Pancreas (tissue), 10 donors: ENCODE data around the gene SKIC2. TPM values are rescaled to one million over a fixed set of nuclear protein-coding genes. Genes with fewer than 3 reads are reported as not detected.

Experiments
- ATAC-seq, 4 donors: fragments of 200-7000 bp; cut with Tn5 transposase; one replicate each; pipeline versions ENCODE4 v1.8.0 to v1.9.1; 2020; ENCODE audit warnings: mild to moderate bottlenecking in 4 of 4, moderate library complexity in 4 of 4
- DNase-seq, 6 donors: peaks; one replicate each; pipeline ENCODE4 v3.0.0-alpha.2; 2020
- FAIRE-seq: peaks from 2 replicates; lab custom pipeline; 2012; peaks lifted over from hg19 to GRCh38; lab: Jason Lieb, UNC
- H3K27ac ChIP-seq, 4 donors: fragments of 200-600 bp; sonication (generic); 1 replicate in 3 of 4; 2 replicates in 1 of 4; pipeline versions ENCODE4 v1.5.0 to v1.8.0; 2020
- H3K27me3 ChIP-seq, 4 donors: fragments of 200-600 bp; one replicate each; pipeline ENCODE4 v1.8.0; 2021
- H3K36me3 ChIP-seq, 3 donors: fragments of 200-600 bp; sonication (generic) in 1 of 3; one replicate each; pipeline versions ENCODE4 v1.5.0 to v1.8.0; 2020 to 2021
- H3K4me1 ChIP-seq, 3 donors: fragments of 200-600 bp; one replicate each; pipeline ENCODE4 v1.8.0; 2021
- H3K4me3 ChIP-seq, 4 donors: fragments of 200-600 bp; sonication (generic) in 2 of 4; one replicate each; pipeline versions ENCODE4 v1.5.0 to v1.8.0; 2020 to 2021
- H3K9me3 ChIP-seq, 4 donors: fragments of 200-600 bp; one replicate each; pipeline ENCODE4 v1.8.0; 2021
- WGBS, 2 donors: extraction: QIAGEN DNeasy Blood & Tissue Kit; methylation state at CpG; one replicate each; pipeline ENCODE4 v1.1.7; 2013; 5-methylcytosine and 5-hydroxymethylcytosine counted together
- intact Hi-C, 3 donors: fragments of 100-400 bp; cut with DNase I; formaldehyde crosslinking; loops; one replicate each; pipeline versions ENCODE4 v1.11.1 to v1.14.2; 2022
- polyA plus RNA-seq, 2 donors: library from polyadenylated mRNA; stranded (reverse); fragments of 200-250 nt; gene quantifications; one replicate each; pipeline ENCODE4 v1.2.3, GENCODE V29; 2013
- total RNA-seq, 6 donors: library from RNA; stranded (reverse); fragmentation: NEBNext Ultra II Directional in 4 of 6; extraction: Animal tissue kit (Norgen Biotek cat#: 25700) in 4 of 6; gene quantifications; one replicate each; pipeline versions ENCODE4 v1.2.1 to v1.2.4, GENCODE V29; 2021 to 2023
- TF ChIP-seq, protein P1 (sequence below), 4 donors: fragments of 200-600 bp; sonication (generic) in 3 of 4; IDR thresholded peaks; one replicate each; pipeline versions ENCODE4 v1.5.0 to v1.8.0; 2021; ENCODE audit warnings: antibody characterized with exemption in 4 of 4
- donor health status: healthy with polysubstance abuse.
- donor health status: DM: no; HTN: no; CAD: no; lungs with moderate emphysema.
- donor health status: DM: no; HTN: no; CAD: no.
- donor health status: control.
- donor health status: control.
- donor health status: Bipolar disorder and iron deficiency.
- donor health status: DM: yes; HTN: yes; CAD: no.
- donor health status: DM: no; HTN: no; CAD: no.
- donor health status: DM: no; HTN: no; CAD: no.
- donor health status: DM: yes; HTN: yes; CAD: no.

Gene SKIC2
- total and polyA plus RNA-seq, 8 donors: 21.4 to 163 (median 30.3) TPM

DNA sequence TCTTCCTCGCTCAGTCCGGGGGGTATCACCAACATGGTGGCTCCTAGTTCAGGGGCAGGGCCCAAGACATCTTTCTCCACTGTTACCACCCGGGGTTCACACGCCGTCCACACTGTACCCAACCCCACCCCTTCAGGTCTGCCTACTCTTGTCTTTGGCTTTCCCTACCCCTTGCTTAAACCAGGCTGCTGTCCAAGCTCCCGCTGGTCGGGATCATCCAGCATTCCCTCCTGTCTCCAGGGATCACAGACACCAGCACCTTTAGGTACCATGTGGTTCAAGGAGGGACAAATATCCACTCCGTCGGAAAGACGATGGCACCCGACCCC is 599 bp upstream of the SKIC2 start:
- ATAC-seq: peak; percentile 2 to 8 (median 6)
- intact Hi-C loops: loop anchor here in 2 of 3 donors (10.0 kb wide), 1 partner anchor 54 kb away; the partner anchor contains the start of gene ZBTB12 (in 2 of the 2)

DNA sequence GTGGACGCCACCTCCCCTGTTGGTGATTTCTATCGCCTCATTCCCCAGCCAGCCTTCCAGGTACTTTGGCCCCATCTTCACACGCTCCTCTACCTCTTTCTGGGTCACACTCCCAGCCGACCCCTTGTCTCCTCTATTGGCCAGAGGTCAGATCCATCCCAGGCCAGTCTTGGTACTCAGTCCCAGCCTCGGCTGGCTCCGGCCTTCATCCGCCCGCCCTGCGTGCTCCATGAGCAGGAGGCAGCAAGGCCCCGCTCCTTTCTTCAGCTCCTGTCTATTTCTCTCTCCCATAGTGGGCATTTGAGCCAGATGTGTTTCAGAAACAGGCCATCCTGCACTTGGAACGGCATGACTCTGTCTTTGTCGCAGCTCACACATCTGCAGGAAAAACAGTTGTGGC is 2.6 kb downstream of the SKIC2 start:
- intact Hi-C loops: no loop called here
- DNase-seq (no peak), FAIRE-seq (no peak), ATAC-seq (no peak)
- Histone ChIP-seq H3K36me3 (peaks cover 0 to 41% (median 7%) of the 10 kb centered on the region in 3 donors), H3K9me3 (no peaks in the 10 kb centered on the region), H3K27ac (no peak overlapping the region), H3K27me3 (no peaks in the 10 kb centered on the region), H3K4me3 (no peak overlapping the region), H3K4me1 (peaks cover 0 to 14% (median 6%) of the 10 kb centered on the region in 3 donors)
- 92 to 94% methylated on average over 12 of the region's 12 CpGs for WGBS, 2 donors
- TF ChIP-seq, protein P1, sequence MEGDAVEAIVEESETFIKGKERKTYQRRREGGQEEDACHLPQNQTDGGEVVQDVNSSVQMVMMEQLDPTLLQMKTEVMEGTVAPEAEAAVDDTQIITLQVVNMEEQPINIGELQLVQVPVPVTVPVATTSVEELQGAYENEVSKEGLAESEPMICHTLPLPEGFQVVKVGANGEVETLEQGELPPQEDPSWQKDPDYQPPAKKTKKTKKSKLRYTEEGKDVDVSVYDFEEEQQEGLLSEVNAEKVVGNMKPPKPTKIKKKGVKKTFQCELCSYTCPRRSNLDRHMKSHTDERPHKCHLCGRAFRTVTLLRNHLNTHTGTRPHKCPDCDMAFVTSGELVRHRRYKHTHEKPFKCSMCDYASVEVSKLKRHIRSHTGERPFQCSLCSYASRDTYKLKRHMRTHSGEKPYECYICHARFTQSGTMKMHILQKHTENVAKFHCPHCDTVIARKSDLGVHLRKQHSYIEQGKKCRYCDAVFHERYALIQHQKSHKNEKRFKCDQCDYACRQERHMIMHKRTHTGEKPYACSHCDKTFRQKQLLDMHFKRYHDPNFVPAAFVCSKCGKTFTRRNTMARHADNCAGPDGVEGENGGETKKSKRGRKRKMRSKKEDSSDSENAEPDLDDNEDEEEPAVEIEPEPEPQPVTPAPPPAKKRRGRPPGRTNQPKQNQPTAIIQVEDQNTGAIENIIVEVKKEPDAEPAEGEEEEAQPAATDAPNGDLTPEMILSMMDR (IDR thresholded peaks at IDR 0.05): no peak

More for the DNA sequence above, 599 bp upstream of the SKIC2 start:
- Histone ChIP-seq H3K27me3 (no peaks in the 10 kb centered on the region), H3K9me3 (no peaks in the 10 kb centered on the region), H3K4me1 (peaks cover 0 to 14% (median 6%) of the 10 kb centered on the region in 3 donors), H3K27ac (peak overlapping the region; percentile 66 to 74 (median 68)), H3K4me3 (peak overlapping the region; percentile 79 to 97 (median 92)), H3K36me3 (peaks cover 0 to 33% (median 11%) of the 10 kb centered on the region in 3 donors)
- TF ChIP-seq, protein P1 (IDR thresholded peaks at IDR 0.05): no peak
- DNase-seq: no peak
- no peak for FAIRE-seq
- 6 to 8% methylated on average over 11 of the region's 11 CpGs for WGBS, 2 donors

DNA sequence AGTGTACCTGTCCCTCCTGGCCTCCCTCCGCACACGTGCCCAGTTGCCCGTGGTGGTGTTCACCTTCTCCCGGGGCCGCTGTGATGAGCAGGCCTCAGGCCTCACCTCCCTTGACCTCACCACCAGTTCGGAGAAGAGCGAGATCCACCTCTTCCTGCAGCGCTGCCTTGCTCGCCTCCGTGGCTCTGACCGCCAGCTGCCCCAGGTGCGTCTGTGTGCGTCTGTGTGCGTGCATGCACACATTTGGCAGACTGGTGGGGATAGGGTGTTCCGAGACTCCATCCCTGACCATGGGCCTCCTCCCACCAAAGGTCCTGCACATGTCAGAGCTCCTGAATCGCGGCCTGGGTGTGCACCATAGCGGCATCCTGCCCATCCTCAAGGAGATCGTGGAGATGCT is 4.9 kb downstream of the SKIC2 start:
- 94 to 97% methylated on average over 19 of the region's 19 CpGs for WGBS, 2 donors
- no peaks in the 10 kb centered on the region for H3K27me3 ChIP-seq
- H3K27ac ChIP-seq: no peak overlapping the region
- intact Hi-C loops: no loop called here
- peaks cover 0 to 57% (median 7%) of the 10 kb centered on the region in 3 donors for H3K36me3 ChIP-seq
- H3K9me3 ChIP-seq: no peaks in the 10 kb centered on the region
- DNase-seq (no peak), ATAC-seq (no peak), FAIRE-seq (no peak)
- TF ChIP-seq, protein P1 (IDR thresholded peaks at IDR 0.05): no peak
- H3K4me3 ChIP-seq: no peak overlapping the region
- H3K4me1 ChIP-seq: peaks cover 0 to 6% (median 4%) of the 10 kb centered on the region in 3 donors

DNA sequence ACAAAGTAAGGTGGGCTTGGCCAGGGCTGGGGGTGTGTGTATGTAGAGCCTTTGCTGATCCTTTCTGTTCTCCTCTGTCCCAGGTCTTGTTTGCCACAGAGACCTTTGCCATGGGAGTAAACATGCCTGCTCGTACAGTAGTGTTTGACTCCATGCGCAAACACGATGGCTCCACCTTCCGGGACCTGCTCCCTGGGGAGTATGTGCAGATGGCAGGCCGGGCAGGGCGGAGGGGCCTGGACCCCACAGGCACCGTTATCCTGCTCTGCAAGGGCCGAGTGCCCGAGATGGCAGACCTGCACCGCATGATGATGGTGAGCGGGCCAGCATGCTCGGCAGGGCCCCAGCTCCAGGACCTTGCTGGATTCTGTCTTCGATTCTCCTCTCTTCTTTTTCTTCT is 6.7 kb downstream of the SKIC2 start:
- Histone ChIP-seq H3K36me3 (peaks cover 0 to 57% (median 7%) of the 10 kb centered on the region in 3 donors), H3K9me3 (no peaks in the 10 kb centered on the region), H3K4me1 (no peaks in the 10 kb centered on the region), H3K4me3 (no peak overlapping the region), H3K27me3 (no peaks in the 10 kb centered on the region), H3K27ac (no peak overlapping the region)
- 86 to 90% methylated on average over 13 of the region's 13 CpGs for WGBS, 2 donors
- intact Hi-C loops: no loop called here
- FAIRE-seq (no peak), DNase-seq (no peak), ATAC-seq (no peak)
- TF ChIP-seq, protein P1 (IDR thresholded peaks at IDR 0.05): no peak

DNA sequence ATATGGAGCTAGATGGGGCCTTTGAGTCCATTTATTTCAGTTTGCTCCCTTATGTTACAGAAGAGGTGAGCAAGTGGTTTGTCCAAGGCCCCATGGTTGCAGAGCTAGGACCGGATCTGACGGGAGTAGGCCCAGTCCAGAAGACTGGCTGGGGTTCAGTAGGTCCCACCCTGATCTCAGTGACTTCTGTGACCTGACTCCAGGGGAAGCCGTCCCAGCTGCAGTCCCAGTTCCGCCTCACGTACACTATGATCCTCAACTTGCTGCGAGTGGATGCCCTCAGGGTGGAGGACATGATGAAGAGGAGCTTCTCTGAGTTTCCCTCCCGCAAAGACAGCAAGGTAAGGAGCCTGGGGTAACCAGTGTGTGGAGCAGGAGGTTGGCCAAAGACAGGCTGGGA is 7.5 kb downstream of the SKIC2 start:
- Histone ChIP-seq H3K4me1 (no peaks in the 10 kb centered on the region), H3K4me3 (no peak overlapping the region), H3K36me3 (peaks cover 0 to 56% (median 7%) of the 10 kb centered on the region in 3 donors), H3K9me3 (no peaks in the 10 kb centered on the region), H3K27me3 (no peaks in the 10 kb centered on the region), H3K27ac (no peak overlapping the region)
- FAIRE-seq (no peak), ATAC-seq (no peak), DNase-seq (no peak)
- TF ChIP-seq, protein P1 (IDR thresholded peaks at IDR 0.05): no peak
- intact Hi-C loops: no loop called here
- 83 to 90% methylated on average over 7 of the region's 7 CpGs for WGBS, 2 donors
